Mucosa of stomach (tissue), 1 donor: ENCODE results near the gene VGF.
A peak's percentile ranks its signal among the peaks of the same experiment; 100 is the strongest.
"Not testable (repeated sequence)": the region's sequence is repeated elsewhere in the genome, so short reads cannot be mapped to it uniquely, and the experiment has no call there.

ENCODE experiments used
- H3K27me3 ChIP-seq: one replicate; pipeline ENCODE4 v1.7.0; 2013; ENCODE audit warnings: mild to moderate bottlenecking, low read length; ENCODE audit not compliant: control insufficient read depth, insufficient read depth
- H3K36me3 ChIP-seq: one replicate; pipeline ENCODE4 v1.7.0; 2013; ENCODE audit warnings: low read length; ENCODE audit not compliant: control insufficient read depth, insufficient read depth
- H3K4me1 ChIP-seq: one replicate; pipeline ENCODE4 v1.7.0; 2013; ENCODE audit warnings: mild to moderate bottlenecking, low read length; ENCODE audit not compliant: control insufficient read depth, insufficient read depth
- H3K4me3 ChIP-seq: one replicate; pipeline ENCODE4 v1.7.0; 2013; ENCODE audit warnings: low read length
- H3K9ac ChIP-seq: one replicate; pipeline ENCODE4 v1.7.0; 2013; ENCODE audit warnings: mild to moderate bottlenecking, low read length, moderate library complexity
- H3K9me3 ChIP-seq: one replicate; pipeline ENCODE4 v1.7.0; 2013; ENCODE audit warnings: mild to moderate bottlenecking, low read length, moderate library complexity; ENCODE audit not compliant: control insufficient read depth
- donor health status: Pancreatic carcinoma.

Gene VGF

DNA sequence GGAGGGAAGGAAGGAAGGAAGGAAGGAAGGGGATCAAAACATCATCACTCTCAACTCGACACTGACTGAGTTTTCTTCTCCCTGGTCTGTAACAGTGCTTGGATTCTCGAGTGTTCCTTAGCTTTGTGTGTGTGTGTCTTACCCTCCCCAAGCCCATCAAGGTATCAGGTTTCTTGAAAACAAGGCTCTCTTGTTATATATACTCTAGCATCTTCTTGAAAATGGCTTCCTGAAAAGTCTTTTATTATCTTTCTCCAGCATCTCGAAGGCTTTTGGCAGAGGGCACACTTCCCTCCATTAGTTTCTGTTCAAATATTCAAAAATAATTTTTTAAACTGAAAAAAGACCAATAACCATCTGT, 25.1 kb downstream of the VGF start:
- no peak overlapping the region for H3K4me3 ChIP-seq
- H3K4me1 ChIP-seq, result peaks cover 16% of the 10 kb centered on the region
- no peak overlapping the region for H3K9ac ChIP-seq
- no peaks in the 10 kb centered on the region for H3K9me3 ChIP-seq
- no peaks in the 10 kb centered on the region for H3K27me3 ChIP-seq
- no peaks in the 10 kb centered on the region for H3K36me3 ChIP-seq

DNA sequence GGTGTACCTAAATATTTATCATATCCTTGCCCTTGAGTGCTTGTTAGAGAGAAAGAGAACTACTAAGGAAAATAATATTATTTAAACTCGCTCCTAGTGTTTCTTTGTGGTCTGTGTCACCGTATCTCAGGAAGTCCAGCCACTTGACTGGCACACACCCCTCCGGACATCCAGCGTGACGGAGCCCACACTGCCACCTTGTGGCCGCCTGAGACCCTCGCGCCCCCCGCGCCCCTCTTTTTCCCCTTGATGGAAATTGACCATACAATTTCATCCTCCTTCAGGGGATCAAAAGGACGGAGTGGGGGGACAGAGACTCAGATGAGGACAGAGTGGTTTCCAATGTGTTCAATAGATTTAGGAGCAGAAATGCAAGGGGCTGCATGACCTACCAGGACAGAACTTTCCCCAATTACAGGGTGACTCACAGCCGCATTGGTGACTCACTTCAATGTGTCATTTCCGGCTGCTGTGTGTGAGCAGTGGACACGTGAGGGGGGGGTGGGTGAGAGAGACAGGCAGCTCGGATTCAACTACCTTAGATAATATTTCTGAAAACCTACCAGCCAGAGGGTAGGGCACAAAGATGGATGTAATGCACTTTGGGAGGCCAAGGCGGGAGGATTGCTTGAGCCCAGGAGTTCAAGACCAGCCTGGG, 27.0 kb downstream of the VGF start:
- Histone ChIP-seq H3K9me3 (no peaks in the 10 kb centered on the region), H3K36me3 (no peaks in the 10 kb centered on the region), H3K4me3 (no peak overlapping the region), H3K9ac (peak overlapping the region; percentile 28), H3K27me3 (no peaks in the 10 kb centered on the region), H3K4me1 (peaks cover 9% of the 10 kb centered on the region)

DNA sequence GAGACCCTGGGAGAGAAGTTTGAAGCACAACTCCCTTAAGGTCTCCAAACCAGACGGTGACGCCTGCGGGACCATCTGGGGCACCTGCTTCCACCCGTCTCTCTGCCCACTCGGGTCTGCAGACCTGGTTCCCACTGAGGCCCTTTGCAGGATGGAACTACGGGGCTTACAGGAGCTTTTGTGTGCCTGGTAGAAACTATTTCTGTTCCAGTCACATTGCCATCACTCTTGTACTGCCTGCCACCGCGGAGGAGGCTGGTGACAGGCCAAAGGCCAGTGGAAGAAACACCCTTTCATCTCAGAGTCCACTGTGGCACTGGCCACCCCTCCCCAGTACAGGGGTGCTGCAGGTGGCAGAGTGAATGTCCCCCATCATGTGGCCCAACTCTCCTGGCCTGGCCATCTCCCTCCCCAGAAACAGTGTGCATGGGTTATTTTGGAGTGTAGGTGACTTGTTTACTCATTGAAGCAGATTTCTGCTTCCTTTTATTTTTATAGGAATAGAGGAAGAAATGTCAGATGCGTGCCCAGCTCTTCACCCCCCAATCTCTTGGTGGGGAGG, 27.6 kb downstream of the VGF start:
- no peaks in the 10 kb centered on the region for H3K27me3 ChIP-seq
- H3K4me1 ChIP-seq, result peaks cover 9% of the 10 kb centered on the region
- no peaks in the 10 kb centered on the region for H3K36me3 ChIP-seq
- H3K9me3 ChIP-seq, result no peaks in the 10 kb centered on the region
- H3K4me3 ChIP-seq, result no peak overlapping the region
- H3K9ac ChIP-seq, result peak overlapping the region; percentile 28

DNA sequence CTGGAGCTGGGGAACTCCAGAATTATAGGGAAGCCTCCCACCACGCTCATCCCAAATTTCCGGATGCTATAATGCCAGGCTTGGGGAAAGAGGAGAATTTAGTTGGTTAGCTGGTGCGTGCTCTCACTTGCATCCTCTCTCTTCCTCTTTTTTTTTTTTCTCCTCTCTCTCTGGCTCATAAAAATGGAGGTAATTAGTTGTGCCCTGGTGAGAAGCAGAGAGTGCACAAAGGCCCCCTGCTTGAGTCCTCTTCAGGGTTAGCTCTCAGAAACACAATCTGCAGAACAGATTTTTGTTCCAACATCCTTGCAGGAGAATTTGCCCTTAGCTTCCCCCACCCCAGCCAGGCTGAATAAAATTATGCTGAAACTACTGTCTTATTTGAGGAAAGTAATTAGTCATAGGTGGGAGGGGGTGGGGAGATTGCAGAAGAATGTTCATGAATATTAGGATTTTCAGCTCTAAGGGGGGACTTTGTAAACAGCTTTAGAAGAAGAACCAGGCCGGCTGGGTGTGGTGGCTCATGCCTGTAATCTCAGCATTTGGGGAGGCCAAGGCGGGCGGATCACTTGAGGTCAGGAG, 30.9 kb downstream of the VGF start:
- H3K9me3 ChIP-seq, result no peaks in the 10 kb centered on the region
- no peak overlapping the region for H3K9ac ChIP-seq
- no peaks in the 10 kb centered on the region for H3K36me3 ChIP-seq
- no peak overlapping the region for H3K4me3 ChIP-seq
- H3K27me3 ChIP-seq, result no peaks in the 10 kb centered on the region
- H3K4me1 ChIP-seq, result peaks cover 9% of the 10 kb centered on the region

DNA sequence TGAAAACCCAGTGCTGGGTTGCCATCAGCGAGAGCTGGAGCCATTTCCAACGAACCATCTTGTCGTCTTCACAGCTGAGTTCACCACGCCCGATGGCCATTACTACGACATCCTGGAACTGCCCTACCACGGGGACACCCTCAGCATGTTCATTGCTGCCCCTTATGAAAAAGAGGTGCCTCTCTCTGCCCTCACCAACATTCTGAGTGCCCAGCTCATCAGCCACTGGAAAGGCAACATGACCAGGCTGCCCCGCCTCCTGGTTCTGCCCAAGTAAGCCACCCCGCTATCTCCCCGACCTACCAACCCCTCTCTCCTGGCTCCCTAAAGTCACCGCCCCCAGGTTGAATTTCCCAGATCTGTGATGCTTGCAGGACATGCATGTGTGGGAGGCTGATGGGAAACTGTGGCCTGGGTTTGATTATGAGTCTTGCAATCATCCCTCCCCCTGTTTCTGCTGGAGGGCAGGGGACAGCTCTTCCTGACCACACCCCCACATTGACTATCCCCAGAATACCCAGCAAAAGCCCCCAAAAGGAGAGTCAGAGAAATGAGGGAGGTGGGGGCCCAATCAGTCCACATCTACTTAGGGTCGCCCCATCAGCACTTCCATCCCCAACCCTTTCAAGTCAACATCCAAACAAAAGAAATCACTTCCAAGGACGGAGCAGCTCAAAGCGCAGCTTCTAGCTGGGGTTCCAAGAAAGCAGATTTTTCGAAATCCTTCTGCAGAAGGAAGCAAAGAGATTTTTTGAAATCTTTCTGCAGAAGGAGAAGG, 31.6 kb downstream of the VGF start:
- H3K36me3 ChIP-seq, result no peaks in the 10 kb centered on the region

DNA sequence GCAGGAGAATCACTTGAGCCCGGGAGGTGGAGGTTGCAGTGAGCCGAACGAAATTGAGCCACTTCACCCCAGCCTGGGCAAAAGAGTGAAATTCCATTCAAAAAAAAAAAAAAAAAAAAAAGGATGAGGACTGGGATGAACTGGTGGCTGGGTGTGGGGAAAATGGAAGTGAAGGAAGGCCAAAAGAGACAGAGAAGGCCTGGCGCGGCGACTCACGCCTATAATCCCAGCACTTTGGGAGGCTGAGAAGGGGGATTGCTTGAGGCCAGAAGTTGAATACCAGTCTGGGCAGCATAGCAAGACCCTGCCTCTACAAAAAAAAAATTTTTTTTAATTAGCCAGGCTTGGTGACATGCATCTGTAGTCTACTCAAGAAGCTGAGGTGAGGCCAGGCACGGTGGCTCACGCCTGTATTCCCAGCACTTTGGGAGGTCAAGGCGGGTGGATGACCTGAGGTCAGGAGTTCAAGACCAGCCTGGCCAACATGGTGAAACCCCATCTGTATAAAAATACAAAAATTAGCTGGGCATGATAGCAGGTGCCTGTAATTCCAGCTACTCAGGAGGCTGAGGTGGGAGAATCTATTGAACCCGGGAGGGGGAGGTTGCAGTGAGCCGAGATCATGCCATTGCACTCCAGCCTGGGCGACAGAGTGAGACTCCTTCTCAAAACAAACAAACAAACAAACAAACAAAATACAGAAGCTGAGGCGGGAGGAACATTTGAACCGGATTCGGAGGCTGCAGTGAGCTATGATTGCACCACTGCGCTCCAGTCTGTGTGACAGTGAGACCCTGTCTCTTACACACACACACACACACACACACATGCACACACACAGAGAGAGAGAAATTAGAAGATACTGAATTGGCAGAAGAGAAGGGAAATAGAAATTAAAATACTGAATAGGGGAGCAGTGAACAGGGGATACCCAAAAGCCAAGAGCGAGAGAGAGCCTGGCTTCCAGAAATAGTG, 32.5 kb downstream of the VGF start:
- not testable (repeated sequence) for H3K9ac ChIP-seq, H3K4me3 ChIP-seq, H3K4me1 ChIP-seq, H3K27me3 ChIP-seq, H3K9me3 ChIP-seq, H3K36me3 ChIP-seq

More for the DNA sequence above, 31.6 kb downstream of the VGF start:
- H3K9me3 ChIP-seq, result no peaks in the 10 kb centered on the region
- no peak overlapping the region for H3K9ac ChIP-seq
- no peak overlapping the region for H3K4me3 ChIP-seq
- peaks cover 9% of the 10 kb centered on the region for H3K4me1 ChIP-seq
- H3K27me3 ChIP-seq, result no peaks in the 10 kb centered on the region

DNA sequence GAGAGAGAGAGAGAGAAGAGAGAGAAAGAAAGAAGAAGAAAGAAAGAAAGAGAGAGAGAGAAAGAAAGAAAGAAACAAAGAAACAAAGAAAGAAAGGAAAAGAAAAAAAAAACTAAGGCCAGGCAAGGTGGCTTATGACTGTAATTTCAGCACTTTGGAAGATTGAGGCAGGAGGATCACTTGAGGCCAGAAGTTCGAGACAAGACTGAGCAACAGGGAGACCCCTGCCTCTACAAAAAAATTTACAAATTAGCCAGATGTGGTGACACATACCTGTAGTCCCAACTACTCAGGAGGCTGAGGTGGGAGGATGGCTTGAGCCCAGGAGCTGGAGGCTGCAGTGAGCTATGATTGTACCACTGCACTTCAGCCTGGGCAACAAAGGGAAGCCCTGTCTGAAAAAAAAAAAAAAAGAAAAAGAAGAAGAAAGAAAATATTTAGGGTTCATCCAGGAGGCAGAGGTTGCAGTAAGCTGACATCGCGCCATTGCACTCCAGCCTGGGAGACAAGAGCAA, 35.7 kb downstream of the VGF start:
- H3K36me3 ChIP-seq, result no peaks in the 10 kb centered on the region
- peaks cover 18% of the 10 kb centered on the region for H3K4me1 ChIP-seq
- H3K9ac ChIP-seq, result no peak overlapping the region
- H3K27me3 ChIP-seq, result peaks cover 14% of the 10 kb centered on the region
- H3K4me3 ChIP-seq, result no peak overlapping the region
- H3K9me3 ChIP-seq, result no peaks in the 10 kb centered on the region

DNA sequence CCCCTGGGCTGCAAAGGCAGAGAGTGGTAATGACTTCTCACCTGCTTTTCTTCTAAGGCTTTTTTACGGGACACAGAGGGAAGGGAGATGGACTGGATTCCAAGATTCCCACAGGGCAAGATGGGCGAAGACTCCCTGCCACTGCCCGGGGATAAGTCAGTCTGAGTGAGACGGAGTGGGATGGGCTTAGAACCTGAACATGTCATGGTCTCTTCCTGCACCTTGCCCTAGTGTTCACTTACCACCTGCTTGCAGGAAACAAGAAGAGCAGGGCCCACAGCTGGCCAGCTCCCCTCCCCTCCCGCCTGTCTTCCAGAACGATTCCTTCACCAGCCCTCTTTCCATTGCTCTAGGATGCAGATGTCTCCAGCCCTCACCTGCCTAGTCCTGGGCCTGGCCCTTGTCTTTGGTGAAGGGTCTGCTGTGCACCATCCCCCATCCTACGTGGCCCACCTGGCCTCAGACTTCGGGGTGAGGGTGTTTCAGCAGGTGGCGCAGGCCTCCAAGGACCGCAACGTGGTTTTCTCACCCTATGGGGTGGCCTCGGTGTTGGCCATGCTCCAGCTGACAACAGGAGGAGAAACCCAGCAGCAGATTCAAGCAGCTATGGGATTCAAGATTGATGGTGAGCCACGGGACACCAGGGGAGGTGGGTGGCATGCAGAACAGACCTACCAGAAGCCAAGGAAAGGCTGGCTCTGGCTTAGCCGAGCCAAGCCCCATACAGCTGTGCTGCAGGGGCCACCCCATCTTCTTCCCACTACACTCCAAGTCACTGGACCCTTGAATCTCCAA, 37.1 kb downstream of the VGF start:
- no peak overlapping the region for H3K4me3 ChIP-seq
- H3K9ac ChIP-seq, result no peak overlapping the region

DNA sequence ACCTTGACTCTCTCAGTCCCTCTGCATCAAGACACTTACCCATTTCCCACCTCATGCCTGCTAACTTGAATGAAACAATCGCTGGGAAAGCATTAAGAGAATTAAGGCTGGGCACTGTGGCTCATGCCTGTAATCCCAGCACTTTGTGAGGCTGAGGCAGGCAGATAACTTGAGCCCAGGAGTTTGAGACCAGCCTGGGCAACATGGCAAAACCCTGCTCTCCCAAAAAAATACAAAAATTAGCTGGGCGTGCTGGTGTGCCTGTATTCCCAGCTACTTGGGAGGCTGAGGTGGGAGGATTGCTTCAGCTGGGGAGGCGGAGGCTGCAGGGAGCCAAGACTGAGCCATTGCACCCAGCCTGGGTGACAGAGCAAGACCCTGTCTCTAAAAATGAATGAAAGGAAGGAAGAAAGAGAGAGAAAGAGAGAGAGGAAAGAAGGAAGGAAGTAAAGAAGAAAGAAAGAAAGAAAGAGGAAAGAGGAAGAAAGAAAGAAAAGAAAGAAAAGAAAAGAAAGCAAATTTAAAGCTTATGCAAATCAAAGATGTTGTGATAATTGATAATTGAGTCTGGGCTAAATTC, 37.8 kb downstream of the VGF start:
- no peaks in the 10 kb centered on the region for H3K9me3 ChIP-seq
- no peak overlapping the region for H3K4me3 ChIP-seq
- H3K9ac ChIP-seq, result peak overlapping the region; percentile 28
- H3K27me3 ChIP-seq, result peaks cover 18% of the 10 kb centered on the region
- H3K36me3 ChIP-seq, result no peaks in the 10 kb centered on the region
- peaks cover 28% of the 10 kb centered on the region for H3K4me1 ChIP-seq

More for the DNA sequence above, 37.1 kb downstream of the VGF start:
- Histone ChIP-seq H3K9me3 (no peaks in the 10 kb centered on the region), H3K4me1 (peaks cover 24% of the 10 kb centered on the region), H3K36me3 (no peaks in the 10 kb centered on the region), H3K27me3 (peaks cover 16% of the 10 kb centered on the region)

DNA sequence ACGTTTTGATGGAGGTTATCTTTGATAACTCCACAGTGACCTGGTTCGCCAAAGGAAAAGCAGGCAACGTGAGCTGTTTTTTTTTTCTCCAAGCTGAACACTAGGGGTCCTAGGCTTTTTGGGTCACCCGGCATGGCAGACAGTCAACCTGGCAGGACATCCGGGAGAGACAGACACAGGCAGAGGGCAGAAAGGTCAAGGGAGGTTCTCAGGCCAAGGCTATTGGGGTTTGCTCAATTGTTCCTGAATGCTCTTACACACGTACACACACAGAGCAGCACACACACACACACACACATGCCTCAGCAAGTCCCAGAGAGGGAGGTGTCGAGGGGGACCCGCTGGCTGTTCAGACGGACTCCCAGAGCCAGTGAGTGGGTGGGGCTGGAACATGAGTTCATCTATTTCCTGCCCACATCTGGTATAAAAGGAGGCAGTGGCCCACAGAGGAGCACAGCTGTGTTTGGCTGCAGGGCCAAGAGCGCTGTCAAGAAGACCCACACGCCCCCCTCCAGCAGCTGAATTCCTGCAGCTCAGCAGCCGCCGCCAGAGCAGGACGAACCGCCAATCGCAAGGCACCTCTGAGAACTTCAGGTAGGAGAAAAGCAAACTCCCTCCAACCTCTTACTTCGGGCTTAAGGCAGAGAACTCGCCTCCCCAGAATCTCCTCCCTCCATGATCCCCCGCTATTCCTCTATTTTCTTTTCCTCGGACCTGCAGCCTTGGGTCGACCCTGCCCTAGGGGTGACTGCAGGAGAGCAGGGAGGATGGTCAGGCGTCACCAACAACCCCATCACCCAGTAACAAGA, 38.5 kb downstream of the VGF start, which contains the start of gene SERPINE1:
Gene SERPINE1 (plus strand): TSS at position 454 of the 809 bp plus-strand sequence. CDS start 1,290 bp downstream, outside the sequence.
- Histone ChIP-seq H3K4me3 (no peak within 1 kb of the TSS), H3K4me1 (peaks cover 35% of the 10 kb centered on the region), H3K9ac (peak within 1 kb of the TSS; percentile 45), H3K27me3 (peaks cover 18% of the 10 kb centered on the region), H3K9me3 (no peaks in the 10 kb centered on the region), H3K36me3 (no peaks in the 10 kb centered on the region)
